ENCODE measurements around the gene DHRS1.
A peak's percentile ranks its signal among the peaks of the same experiment; 100 is the strongest.

DHRS1 gene

GRCh38 chr14:24309538-24310264 is 10.1 kb upstream of the DHRS1 start, which contains the start of gene LTB4R2:
TSS of gene LTB4R2 (plus strand) at chr14:24310140. CDS start at chr14:24310665, 525 bp downstream.
- no peak for DNase-seq (ENCODE audit: low read depth in 2 of 2)

GRCh38 chr14:24308342-24309124 is 9.0 kb upstream of the DHRS1 start:
- no peak for DNase-seq (ENCODE audit: low read depth in 2 of 2)

- peak in 1 of 2 donors; percentile 36 for DNase-seq (ENCODE audit: low read depth in 2 of 2)
Observed at GRCh38 chr14:24307575-24308341, 8.2 kb upstream of the DHRS1 start, which contains the start of gene CIDEB. TSS of gene CIDEB (minus strand) at chr14:24307977. CDS start at chr14:24307858, 119 bp downstream.

GRCh38 chr14:24307156-24307574 is 7.6 kb upstream of the DHRS1 start:
- DNase-seq (ENCODE audit: low read depth in 2 of 2), result no peak

- DNase-seq (ENCODE audit: low read depth in 2 of 2), result no peak
Observed at GRCh38 chr14:24304019-24304387, 4.4 kb upstream of the DHRS1 start.

GRCh38 chr14:24300326-24300980 is 873 bp upstream of the DHRS1 start:
- DNase-seq (ENCODE audit: low read depth in 2 of 2), result no peak

GRCh38 chr14:24298892-24299254 is 707 bp downstream of the DHRS1 start:
- DNase-seq (ENCODE audit: low read depth in 2 of 2), result no peak

GRCh38 chr14:24297190-24297964 is 2.2 kb downstream of the DHRS1 start:
- no peak for DNase-seq (ENCODE audit: low read depth in 2 of 2)

- peak; percentile 59 to 70 for DNase-seq (ENCODE audit: low read depth in 2 of 2)
Observed at GRCh38 chr14:24296341-24297157, 3.0 kb downstream of the DHRS1 start.

- DNase-seq (ENCODE audit: low read depth in 2 of 2), result no peak
Observed at GRCh38 chr14:24293525-24293924, 6.1 kb downstream of the DHRS1 start.

- DNase-seq (ENCODE audit: low read depth in 2 of 2), result no peak
Observed at GRCh38 chr14:24292118-24292807, 7.3 kb downstream of the DHRS1 start.

GRCh38 chr14:24291446-24292117 is 8.0 kb downstream of the DHRS1 start:
- DNase-seq (ENCODE audit: low read depth in 2 of 2), result no peak

GRCh38 chr14:24290746-24291145 is 8.8 kb downstream of the DHRS1 start:
- DNase-seq (ENCODE audit: low read depth in 2 of 2), result no peak

GRCh38 chr14:24289649-24290280 is 9.8 kb downstream of the DHRS1 start:
- peak in 1 of 2 donors; percentile 21 for DNase-seq (ENCODE audit: low read depth in 2 of 2)

GRCh38 chr14:24286996-24287395 is 12.6 kb downstream of the DHRS1 start:
- DNase-seq (ENCODE audit: low read depth in 2 of 2), result no peak

GRCh38 chr14:24285351-24285750 is 14.2 kb downstream of the DHRS1 start:
- DNase-seq (ENCODE audit: low read depth in 2 of 2), result no peak

- DNase-seq (ENCODE audit: low read depth in 2 of 2), result no peak
Observed at GRCh38 chr14:24284501-24285035, 15.0 kb downstream of the DHRS1 start.

- DNase-seq (ENCODE audit: low read depth in 2 of 2), result no peak
Observed at GRCh38 chr14:24283796-24284460, 15.7 kb downstream of the DHRS1 start.
